SK-N-SH treated with all-trans-retinoic acid at 6 μM for 48 hours (cell line): ENCODE measurements around the gene HTR7.

ENCODE experiments used
- ATAC-seq: fragments of 200-7000 bp; cut with Tn5 transposase; 3 replicates; pipeline ENCODE4 v1.9.1; 2020; ENCODE audit warnings: mild to moderate bottlenecking, moderate library complexity
- ARNTL ChIP-seq: fragments of 450-650 bp; formaldehyde crosslinking; IDR thresholded peaks from 2 replicates; pipeline ENCODE4 v1.5.0; 2020; ENCODE audit warnings: low read depth, mild to moderate bottlenecking, moderate library complexity, borderline replicate concordance
- BACH2 ChIP-seq: fragments of 250-450 bp; sonication (Bioruptor Pico); IDR thresholded peaks from 2 replicates; pipeline ENCODE4 v1.9.0; 2021; ENCODE audit warnings: mild to moderate bottlenecking, borderline replicate concordance
- CSDC2 ChIP-seq: fragments of 250-450 bp; sonication (Bioruptor Pico); IDR thresholded peaks from 2 replicates; pipeline ENCODE4 v1.5.0; 2020; ENCODE audit warnings: mild to moderate bottlenecking, moderate library complexity
- ESRRG ChIP-seq: fragments of 250-450 bp; sonication (Bioruptor Pico); IDR thresholded peaks from 2 replicates; pipeline ENCODE4 v1.6.1; 2021; ENCODE audit warnings: mild to moderate bottlenecking
- GLIS3 ChIP-seq: fragments of 250-450 bp; sonication (Bioruptor Pico); IDR thresholded peaks from 2 replicates; pipeline ENCODE4 v1.5.0; 2020; ENCODE audit warnings: mild to moderate bottlenecking, moderate library complexity
- ISL1 ChIP-seq: fragments of 250-450 bp; sonication (Bioruptor Pico); IDR thresholded peaks from 2 replicates; pipeline ENCODE4 v2.1.2; 2022; ENCODE audit warnings: mild to moderate bottlenecking, moderate library complexity
- RARB ChIP-seq: fragments of 250-450 bp; sonication (Bioruptor Pico); IDR thresholded peaks from 2 replicates; pipeline ENCODE4 v1.8.0; 2021; ENCODE audit warnings: mild to moderate bottlenecking, moderate library complexity
- TCF4 ChIP-seq: fragments of 250-450 bp; sonication (Bioruptor Pico); IDR thresholded peaks from 2 replicates; pipeline ENCODE4 v1.8.0; 2021; ENCODE audit warnings: mild to moderate bottlenecking, moderate library complexity, borderline replicate concordance
- TOX ChIP-seq: fragments of 250-450 bp; sonication (Bioruptor Pico); IDR thresholded peaks from 2 replicates; pipeline ENCODE4 v1.8.0; 2021; ENCODE audit warnings: mild to moderate bottlenecking, moderate library complexity, borderline replicate concordance
- ZC3H10 ChIP-seq: fragments of 250-450 bp; sonication (Bioruptor Pico); IDR thresholded peaks from 2 replicates; pipeline ENCODE4 v1.5.1; 2021; ENCODE audit warnings: mild to moderate bottlenecking, moderate library complexity
- ZFP3 ChIP-seq: fragments of 250-450 bp; sonication (Bioruptor Pico); IDR thresholded peaks from 2 replicates; pipeline ENCODE4 v1.5.0; 2020; ENCODE audit warnings: mild to moderate bottlenecking, moderate library complexity
- ZFP30 ChIP-seq: fragments of 450-650 bp; formaldehyde crosslinking; IDR thresholded peaks from 2 replicates; pipeline ENCODE4 v1.5.0; 2022; ENCODE audit warnings: mild to moderate bottlenecking, moderate library complexity
- ZNF565 ChIP-seq: fragments of 450-650 bp; formaldehyde crosslinking; conservative IDR thresholded peaks from 2 replicates; pipeline ENCODE4 v1.5.0; 2020; ENCODE audit warnings: low read depth, mild to moderate bottlenecking, moderate library complexity
- ZNF70 ChIP-seq: fragments of 450-650 bp; formaldehyde crosslinking; IDR thresholded peaks from 2 replicates; pipeline ENCODE4 v1.5.0; 2020; ENCODE audit warnings: mild to moderate bottlenecking, moderate library complexity
- ZNF8 ChIP-seq: fragments of 450-650 bp; formaldehyde crosslinking; IDR thresholded peaks from 2 replicates; pipeline ENCODE4 v1.5.0; 2020; ENCODE audit warnings: mild to moderate bottlenecking, moderate library complexity
- TF ChIP-seq, protein P1 (sequence below): fragments of 250-450 bp; sonication (Bioruptor Pico); IDR thresholded peaks from 2 replicates; pipeline ENCODE4 v1.8.0; 2021; ENCODE audit warnings: low read depth, mild to moderate bottlenecking, moderate library complexity, borderline replicate concordance
- TF ChIP-seq, protein P2 (sequence below): fragments of 250-450 bp; sonication (Bioruptor Pico); IDR thresholded peaks from 2 replicates; pipeline ENCODE4 v1.5.1; 2020; ENCODE audit warnings: low read depth, mild to moderate bottlenecking, moderate library complexity
- TF ChIP-seq, protein P3 (sequence below): fragments of 250-450 bp; sonication (Bioruptor Pico); IDR thresholded peaks from 2 replicates; pipeline ENCODE4 v1.8.0; 2020; ENCODE audit warnings: mild to moderate bottlenecking, moderate library complexity, borderline replicate concordance
- TF ChIP-seq, protein P4 (sequence below): fragments of 250-450 bp; sonication (Bioruptor Pico); IDR thresholded peaks from 2 replicates; pipeline ENCODE4 v1.5.1; 2021; ENCODE audit warnings: mild to moderate bottlenecking, moderate library complexity
- TF ChIP-seq, protein P5 (sequence below): fragments of 250-450 bp; sonication (Bioruptor Pico); IDR thresholded peaks from 2 replicates; pipeline ENCODE4 v1.5.0; 2020; ENCODE audit warnings: mild to moderate bottlenecking, moderate library complexity

HTR7 gene

DNA sequence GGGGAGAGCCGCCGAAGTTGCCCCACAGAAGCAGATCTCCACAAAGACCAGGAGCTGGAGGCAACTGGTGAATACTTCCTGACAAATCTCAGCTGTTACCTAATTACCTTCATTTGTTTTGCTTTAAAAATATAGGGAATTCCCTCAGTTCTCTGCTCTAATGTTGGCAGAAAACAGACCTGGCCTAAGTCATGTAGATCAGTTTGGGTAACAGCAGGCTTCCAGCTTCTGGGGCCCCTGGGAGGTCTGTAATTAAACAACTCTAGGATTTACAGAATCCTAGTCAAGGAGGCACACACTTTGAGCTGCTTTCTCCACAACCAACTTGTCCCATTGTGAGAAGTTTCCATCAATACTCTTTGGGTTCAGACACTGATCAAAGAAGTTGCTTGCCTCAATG lies 123.4 kb downstream of the HTR7 start:
- no peak for ATAC-seq
- no peak for TF ChIP-seq RARB (CRISPR knock-in tag)
- no peak for TF ChIP-seq ZNF565 (CRISPR knock-in tag)
- TF ChIP-seq ZC3H10 (CRISPR knock-in tag): no peak
- TF ChIP-seq, protein P1, sequence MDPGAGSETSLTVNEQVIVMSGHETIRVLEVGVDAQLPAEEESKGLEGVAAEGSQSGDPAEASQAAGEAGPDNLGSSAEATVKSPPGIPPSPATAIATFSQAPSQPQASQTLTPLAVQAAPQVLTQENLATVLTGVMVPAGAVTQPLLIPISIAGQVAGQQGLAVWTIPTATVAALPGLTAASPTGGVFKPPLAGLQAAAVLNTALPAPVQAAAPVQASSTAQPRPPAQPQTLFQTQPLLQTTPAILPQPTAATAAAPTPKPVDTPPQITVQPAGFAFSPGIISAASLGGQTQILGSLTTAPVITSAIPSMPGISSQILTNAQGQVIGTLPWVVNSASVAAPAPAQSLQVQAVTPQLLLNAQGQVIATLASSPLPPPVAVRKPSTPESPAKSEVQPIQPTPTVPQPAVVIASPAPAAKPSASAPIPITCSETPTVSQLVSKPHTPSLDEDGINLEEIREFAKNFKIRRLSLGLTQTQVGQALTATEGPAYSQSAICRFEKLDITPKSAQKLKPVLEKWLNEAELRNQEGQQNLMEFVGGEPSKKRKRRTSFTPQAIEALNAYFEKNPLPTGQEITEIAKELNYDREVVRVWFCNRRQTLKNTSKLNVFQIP (CRISPR knock-in tag): no peak
- TF ChIP-seq, protein P2, sequence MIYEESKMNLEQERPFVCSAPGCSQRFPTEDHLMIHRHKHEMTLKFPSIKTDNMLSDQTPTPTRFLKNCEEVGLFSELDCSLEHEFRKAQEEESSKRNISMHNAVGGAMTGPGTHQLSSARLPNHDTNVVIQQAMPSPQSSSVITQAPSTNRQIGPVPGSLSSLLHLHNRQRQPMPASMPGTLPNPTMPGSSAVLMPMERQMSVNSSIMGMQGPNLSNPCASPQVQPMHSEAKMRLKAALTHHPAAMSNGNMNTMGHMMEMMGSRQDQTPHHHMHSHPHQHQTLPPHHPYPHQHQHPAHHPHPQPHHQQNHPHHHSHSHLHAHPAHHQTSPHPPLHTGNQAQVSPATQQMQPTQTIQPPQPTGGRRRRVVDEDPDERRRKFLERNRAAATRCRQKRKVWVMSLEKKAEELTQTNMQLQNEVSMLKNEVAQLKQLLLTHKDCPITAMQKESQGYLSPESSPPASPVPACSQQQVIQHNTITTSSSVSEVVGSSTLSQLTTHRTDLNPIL (CRISPR knock-in tag): no peak

DNA sequence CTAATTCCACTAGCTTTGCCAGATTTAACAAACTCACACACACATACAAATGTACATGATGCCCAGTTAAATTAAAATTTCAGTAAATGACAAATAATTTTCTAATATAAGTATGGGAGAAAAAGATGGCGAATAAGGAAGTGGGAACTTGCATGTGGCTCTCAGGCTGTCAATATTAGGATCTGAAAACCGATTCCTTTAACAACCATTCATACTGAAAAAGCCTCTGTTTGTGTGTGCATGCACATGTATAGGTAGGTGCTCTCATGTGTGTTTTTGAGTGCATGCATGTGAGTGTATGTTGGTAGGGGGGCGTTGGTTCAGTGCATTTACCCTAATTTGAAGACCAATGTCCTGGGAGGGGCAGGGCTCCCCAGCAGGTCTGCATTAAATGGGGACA lies 125.3 kb downstream of the HTR7 start:
- no peak for ATAC-seq
- TF ChIP-seq ZFP30 (CRISPR knock-in tag) (no peak), ARNTL (CRISPR knock-in tag) (no peak), TCF4 (CRISPR knock-in tag) (no peak), ISL1 (CRISPR knock-in tag) (no peak), ZNF70 (CRISPR knock-in tag) (no peak), CSDC2 (CRISPR knock-in tag) (no peak), ZNF8 (CRISPR knock-in tag) (no peak), ZFP3 (CRISPR knock-in tag) (no peak), ESRRG (no peak), ZC3H10 (CRISPR knock-in tag) (no peak), GLIS3 (no peak), TOX (no peak), BACH2 (CRISPR knock-in tag) (no peak), ZNF565 (CRISPR knock-in tag) (no peak)
- TF ChIP-seq, protein P2 (CRISPR knock-in tag): no peak
- TF ChIP-seq, protein P3, sequence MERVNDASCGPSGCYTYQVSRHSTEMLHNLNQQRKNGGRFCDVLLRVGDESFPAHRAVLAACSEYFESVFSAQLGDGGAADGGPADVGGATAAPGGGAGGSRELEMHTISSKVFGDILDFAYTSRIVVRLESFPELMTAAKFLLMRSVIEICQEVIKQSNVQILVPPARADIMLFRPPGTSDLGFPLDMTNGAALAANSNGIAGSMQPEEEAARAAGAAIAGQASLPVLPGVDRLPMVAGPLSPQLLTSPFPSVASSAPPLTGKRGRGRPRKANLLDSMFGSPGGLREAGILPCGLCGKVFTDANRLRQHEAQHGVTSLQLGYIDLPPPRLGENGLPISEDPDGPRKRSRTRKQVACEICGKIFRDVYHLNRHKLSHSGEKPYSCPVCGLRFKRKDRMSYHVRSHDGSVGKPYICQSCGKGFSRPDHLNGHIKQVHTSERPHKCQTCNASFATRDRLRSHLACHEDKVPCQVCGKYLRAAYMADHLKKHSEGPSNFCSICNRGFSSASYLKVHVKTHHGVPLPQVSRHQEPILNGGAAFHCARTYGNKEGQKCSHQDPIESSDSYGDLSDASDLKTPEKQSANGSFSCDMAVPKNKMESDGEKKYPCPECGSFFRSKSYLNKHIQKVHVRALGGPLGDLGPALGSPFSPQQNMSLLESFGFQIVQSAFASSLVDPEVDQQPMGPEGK (CRISPR knock-in tag): no peak
- TF ChIP-seq, protein P4, sequence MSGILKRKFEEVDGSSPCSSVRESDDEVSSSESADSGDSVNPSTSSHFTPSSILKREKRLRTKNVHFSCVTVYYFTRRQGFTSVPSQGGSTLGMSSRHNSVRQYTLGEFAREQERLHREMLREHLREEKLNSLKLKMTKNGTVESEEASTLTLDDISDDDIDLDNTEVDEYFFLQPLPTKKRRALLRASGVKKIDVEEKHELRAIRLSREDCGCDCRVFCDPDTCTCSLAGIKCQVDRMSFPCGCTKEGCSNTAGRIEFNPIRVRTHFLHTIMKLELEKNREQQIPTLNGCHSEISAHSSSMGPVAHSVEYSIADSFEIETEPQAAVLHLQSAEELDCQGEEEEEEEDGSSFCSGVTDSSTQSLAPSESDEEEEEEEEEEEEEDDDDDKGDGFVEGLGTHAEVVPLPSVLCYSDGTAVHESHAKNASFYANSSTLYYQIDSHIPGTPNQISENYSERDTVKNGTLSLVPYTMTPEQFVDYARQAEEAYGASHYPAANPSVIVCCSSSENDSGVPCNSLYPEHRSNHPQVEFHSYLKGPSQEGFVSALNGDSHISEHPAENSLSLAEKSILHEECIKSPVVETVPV (CRISPR knock-in tag): no peak
- TF ChIP-seq, protein P5, sequence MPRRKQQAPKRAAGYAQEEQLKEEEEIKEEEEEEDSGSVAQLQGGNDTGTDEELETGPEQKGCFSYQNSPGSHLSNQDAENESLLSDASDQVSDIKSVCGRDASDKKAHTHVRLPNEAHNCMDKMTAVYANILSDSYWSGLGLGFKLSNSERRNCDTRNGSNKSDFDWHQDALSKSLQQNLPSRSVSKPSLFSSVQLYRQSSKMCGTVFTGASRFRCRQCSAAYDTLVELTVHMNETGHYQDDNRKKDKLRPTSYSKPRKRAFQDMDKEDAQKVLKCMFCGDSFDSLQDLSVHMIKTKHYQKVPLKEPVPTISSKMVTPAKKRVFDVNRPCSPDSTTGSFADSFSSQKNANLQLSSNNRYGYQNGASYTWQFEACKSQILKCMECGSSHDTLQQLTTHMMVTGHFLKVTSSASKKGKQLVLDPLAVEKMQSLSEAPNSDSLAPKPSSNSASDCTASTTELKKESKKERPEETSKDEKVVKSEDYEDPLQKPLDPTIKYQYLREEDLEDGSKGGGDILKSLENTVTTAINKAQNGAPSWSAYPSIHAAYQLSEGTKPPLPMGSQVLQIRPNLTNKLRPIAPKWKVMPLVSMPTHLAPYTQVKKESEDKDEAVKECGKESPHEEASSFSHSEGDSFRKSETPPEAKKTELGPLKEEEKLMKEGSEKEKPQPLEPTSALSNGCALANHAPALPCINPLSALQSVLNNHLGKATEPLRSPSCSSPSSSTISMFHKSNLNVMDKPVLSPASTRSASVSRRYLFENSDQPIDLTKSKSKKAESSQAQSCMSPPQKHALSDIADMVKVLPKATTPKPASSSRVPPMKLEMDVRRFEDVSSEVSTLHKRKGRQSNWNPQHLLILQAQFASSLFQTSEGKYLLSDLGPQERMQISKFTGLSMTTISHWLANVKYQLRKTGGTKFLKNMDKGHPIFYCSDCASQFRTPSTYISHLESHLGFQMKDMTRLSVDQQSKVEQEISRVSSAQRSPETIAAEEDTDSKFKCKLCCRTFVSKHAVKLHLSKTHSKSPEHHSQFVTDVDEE (CRISPR knock-in tag): no peak
